DMS79 (cell line): ENCODE results near the gene MCF2L.

Source experiments
- DNase-seq: peaks from one replicate; lab custom pipeline; 2025; lab: John Stamatoyannopoulos, UW

MCF2L gene

GRCh38 chr13:113114511-113115362 lies 145.7 kb downstream of the MCF2L start:
- DNase-seq = no peak

- DNase-seq = no peak
These were observed 146.6 kb downstream of the MCF2L start for GRCh38 chr13:113115363-113116205.

- DNase-seq = no peak
These were observed 147.3 kb downstream of the MCF2L start for GRCh38 chr13:113116206-113116800.

GRCh38 chr13:113116871-113117271 lies 147.9 kb downstream of the MCF2L start:
- no peak for DNase-seq

GRCh38 chr13:113117335-113117872 lies 148.4 kb downstream of the MCF2L start:
- no peak for DNase-seq

- DNase-seq = no peak
These were observed 148.9 kb downstream of the MCF2L start for GRCh38 chr13:113117911-113118260.

GRCh38 chr13:113118261-113119021 lies 149.4 kb downstream of the MCF2L start:
- DNase-seq = no peak

- DNase-seq = no peak
These were observed 150.3 kb downstream of the MCF2L start for GRCh38 chr13:113119166-113119821.

GRCh38 chr13:113119822-113120189 lies 150.8 kb downstream of the MCF2L start:
- no peak for DNase-seq

GRCh38 chr13:113120300-113121182 lies 151.5 kb downstream of the MCF2L start:
- DNase-seq = no peak

- DNase-seq = no peak
These were observed 152.3 kb downstream of the MCF2L start for GRCh38 chr13:113121183-113121927.

GRCh38 chr13:113121928-113122471 lies 153.0 kb downstream of the MCF2L start:
- no peak for DNase-seq

- no peak for DNase-seq
These were observed 153.7 kb downstream of the MCF2L start, which contains the start of gene F10 for GRCh38 chr13:113122550-113123225. Gene F10, plus strand, starts transcription at chr13:113122799. Its CDS starts 57 bp downstream, at chr13:113122856.

GRCh38 chr13:113123226-113124201 lies 154.5 kb downstream of the MCF2L start:
- DNase-seq = no peak

GRCh38 chr13:113124211-113124970 lies 155.4 kb downstream of the MCF2L start:
- DNase-seq = no peak

- no peak for DNase-seq
These were observed 156.7 kb downstream of the MCF2L start for GRCh38 chr13:113125506-113126264.
